ENCODE data around the gene HMCN2.
"Not testable (repeated sequence)": the region's sequence is repeated elsewhere in the genome, so short reads cannot be mapped to it uniquely, and the experiment has no call there.

Gene HMCN2

DNA sequence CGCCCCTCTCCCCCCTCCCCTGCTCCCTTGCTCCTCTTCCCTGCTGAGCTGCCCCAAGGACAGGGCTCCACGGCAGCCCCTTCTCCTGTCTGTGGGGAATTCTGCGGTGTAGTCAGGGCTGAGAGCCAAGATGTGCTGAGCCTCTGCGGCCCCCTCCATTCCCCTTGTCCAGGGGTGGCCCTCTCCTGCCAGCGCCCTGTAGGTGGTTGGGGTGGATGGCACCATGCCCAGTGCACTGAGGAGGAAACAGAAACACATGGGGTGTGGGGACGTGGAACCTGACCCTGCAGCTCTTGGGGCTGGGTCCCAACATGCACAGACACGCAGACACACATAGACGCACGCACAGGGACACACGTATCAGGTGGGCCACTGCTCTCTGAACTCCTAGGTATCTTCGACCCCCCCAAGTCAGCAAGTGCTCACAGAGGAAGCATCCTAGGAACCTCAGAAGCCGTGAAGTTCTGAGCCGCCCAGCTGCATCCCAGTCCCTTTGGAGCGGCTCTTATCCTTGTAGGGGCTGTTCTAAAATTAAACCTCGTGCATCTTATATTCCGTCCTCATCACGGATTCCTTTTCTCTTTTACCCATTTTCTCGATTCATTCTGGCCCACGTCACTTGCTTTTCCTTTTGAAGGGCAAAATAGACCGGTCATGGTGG lies 64.8 kb downstream of the HMCN2 start:
- DNase-seq (ENCODE audit: low read depth): no peak

DNA sequence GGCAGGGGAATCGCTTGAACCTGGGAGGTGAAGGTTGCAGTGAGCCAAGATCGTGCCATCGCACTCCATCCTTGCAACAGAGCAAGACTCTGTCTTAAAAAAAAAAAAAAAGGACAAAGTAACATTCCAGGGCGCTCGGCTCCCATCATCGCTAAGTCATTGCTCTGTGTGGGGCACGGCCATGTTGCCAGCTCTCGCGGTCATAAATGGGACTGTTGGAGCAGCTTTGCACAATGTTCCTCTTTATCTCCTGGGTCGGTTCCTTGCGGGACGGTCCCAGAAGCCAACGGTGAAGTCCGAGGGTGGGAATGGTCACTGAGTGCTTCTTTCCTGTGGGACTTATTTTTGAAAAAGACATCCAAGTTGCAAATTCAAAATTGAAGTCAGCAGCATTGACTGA lies 65.5 kb downstream of the HMCN2 start:
- no peak for DNase-seq (ENCODE audit: low read depth)

DNA sequence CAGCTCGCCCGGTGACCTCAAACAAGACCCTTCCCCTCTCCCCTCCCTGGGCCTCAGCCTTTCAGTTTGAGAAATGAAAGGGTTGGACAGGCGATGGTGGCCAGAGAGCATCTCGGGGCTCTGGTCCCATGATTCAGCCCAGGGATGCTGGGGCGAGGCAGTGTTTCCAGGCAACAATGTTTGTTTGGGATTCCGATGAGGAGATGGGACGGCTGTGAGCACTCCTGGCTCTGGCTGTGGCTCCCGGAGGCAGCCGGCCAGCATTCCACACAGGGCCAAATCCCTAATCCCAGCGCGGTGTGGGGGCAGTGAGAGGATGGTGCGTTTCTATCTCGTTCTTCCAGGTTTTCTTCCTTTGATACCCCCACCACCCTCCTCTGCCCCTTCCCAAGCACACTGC lies 66.0 kb downstream of the HMCN2 start:
- DNase-seq (ENCODE audit: low read depth): peak; percentile 4

GRCh38 chr9:130332384-130332926 lies 66.9 kb downstream of the HMCN2 start:
- DNase-seq (ENCODE audit: low read depth): no peak

DNA sequence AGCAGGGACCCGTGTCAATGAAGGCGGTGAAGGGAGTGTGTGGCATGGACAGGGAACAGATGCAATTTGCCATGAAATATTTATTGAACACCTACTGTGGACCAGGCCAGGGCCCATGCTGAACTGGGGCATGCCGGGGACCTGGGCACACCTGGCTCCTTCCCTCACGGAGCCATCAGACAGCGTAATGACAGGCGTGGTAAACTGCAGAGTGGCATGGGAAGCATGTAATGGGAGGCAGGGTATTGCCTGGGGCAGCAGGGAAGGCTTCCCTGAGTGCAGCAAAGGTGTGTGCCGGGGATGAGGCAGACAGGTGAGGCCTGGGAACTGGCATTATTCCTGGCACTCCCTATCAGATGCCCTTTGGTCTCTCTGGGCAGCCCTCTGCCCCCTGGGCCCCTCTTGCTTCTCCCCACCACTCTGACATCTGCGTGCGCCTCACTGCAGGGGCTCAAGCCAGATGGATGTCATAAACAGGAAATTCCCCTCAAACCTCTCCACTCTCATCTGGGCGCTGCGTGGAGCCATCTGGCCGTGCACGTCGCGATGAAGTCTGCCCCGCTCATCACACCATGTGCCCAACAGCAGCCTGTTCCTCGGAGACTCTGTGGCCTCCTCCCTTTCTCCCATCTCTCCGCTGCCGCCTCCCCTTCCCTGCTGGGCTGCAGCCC lies 67.6 kb downstream of the HMCN2 start:
- no peak for DNase-seq (ENCODE audit: low read depth)

DNA sequence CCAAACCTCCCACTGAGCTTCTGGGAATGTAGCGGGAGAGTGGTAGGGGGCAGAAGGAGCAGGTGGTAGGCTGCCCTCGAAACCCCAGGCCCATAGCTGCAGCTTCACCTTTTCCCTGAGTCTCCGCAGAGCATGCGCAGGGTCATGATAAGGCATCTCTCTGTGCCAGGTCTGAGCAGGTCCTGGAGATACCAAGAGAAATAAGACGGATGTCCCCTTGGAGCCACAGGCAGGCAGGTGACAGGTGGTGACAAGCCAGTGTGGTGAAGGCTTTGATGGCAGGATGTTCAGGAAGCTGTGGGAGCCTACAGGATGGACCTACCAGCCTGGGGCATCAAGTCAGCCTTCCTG lies 68.1 kb downstream of the HMCN2 start:
- DNase-seq (ENCODE audit: low read depth): no peak

GRCh38 chr9:130334915-130335314 lies 69.4 kb downstream of the HMCN2 start:
- DNase-seq (ENCODE audit: low read depth): no peak

DNA sequence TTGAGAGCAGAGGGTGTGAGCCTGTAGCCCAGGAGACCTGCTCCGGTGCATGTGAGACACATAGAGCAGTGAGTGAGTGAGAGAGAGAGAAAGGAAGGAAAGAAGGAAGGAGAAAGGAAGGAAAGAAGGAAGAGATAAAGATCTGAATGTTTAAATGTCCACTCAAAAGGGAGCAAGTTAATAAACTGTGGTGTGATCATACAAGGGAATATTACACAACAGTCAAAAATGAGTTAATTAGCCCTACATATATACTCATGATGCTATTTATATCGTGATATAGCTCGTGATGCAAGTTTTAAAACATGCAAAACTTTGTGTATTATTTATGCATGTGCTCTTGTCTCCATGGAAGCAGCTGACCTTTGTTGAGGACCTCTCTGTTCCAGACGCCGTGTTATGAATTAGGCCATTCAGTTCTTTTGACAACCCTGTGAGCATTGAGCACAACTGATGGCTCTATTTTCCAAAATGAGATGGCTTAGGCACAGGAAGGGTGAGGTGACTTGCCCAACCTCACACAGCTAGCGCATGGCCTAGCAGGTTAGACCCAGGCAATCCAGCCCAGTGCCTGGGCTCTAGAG lies 70.6 kb downstream of the HMCN2 start:
- no peak for DNase-seq (ENCODE audit: low read depth)

DNA sequence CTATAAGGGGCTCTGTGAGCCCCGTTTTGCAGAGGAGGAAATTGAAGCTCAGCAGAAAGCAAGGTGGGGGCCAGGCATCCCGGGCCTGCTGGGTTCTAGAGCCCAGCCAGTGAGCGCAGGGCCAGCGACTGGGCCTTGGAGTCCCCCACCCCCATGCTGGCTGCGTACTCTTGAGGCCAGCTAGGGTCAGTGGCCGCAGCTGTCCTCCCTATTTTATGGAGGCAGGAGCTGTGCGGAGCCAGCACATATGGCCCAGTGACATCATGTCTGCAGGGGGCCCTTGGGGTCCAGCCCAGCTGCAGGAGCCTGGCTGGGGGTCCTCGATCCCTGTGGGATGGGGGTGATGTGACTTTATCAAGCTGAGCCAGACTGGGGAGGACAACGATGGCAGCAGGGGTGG lies 71.3 kb downstream of the HMCN2 start:
- DNase-seq (ENCODE audit: low read depth): no peak

DNA sequence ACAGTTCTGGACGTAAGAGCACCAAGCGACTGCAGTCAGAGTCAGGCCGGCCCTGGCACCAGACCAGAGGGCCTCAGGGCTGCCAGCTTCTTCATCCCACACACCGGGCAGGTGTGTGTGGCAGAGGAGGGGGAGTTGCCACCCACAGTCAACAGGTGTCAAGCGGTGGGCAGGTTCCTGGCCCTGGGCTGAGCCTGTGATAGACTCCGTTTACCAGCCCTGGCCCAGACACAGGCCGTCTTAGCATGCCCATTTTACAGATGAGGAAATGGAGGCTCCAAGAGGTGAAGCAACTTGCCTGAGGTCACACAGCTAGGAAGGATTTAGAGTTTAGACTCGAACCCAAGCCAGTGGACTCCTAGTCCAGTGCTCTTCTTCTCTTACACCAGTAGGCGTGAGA lies 71.8 kb downstream of the HMCN2 start:
- no peak for DNase-seq (ENCODE audit: low read depth)

- no peak for DNase-seq (ENCODE audit: low read depth)
Measured at GRCh38 chr9:130337784-130338380, 72.3 kb downstream of the HMCN2 start.

DNA sequence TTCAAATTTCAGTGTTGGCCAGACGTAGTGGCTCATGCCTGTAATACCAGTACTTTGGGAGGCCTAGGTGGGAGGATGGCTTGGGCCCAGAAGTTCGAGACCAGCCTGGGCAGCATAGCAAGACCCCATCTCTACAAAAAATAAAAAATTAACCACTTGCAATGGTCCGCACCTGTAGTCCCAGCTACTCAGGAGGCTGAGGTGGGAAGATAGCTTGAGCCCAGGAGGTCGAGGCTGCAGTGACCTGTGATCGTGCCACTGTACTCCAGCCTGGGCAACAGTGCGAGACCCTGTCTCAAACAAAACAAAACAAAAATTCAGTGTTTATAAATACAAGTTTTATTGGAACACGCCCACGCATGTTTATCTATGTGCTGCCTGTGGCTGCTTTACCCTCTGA lies 73.3 kb downstream of the HMCN2 start:
- DNase-seq (ENCODE audit: low read depth): not testable (repeated sequence)

- DNase-seq (ENCODE audit: low read depth): no peak
Measured at GRCh38 chr9:130339306-130339705, 73.7 kb downstream of the HMCN2 start.

DNA sequence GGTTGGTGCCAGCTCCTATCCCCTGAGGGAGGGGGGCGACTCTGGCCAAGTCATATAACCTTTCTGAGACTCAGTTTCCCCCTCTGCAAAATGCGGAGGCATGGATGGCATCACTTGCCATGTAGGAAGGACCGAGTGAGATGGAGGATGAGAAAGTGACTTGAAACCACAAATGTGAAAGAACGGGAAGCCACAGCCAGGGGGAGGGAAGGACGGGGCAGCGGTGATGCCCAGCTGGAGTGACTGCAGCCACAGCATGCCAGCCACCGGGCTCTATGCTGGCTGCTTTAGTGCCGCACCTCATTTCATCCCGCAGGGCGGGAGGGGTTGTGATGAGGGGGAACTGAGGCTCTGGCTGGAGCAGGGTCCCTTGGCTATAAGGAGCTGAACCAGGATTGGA lies 74.5 kb downstream of the HMCN2 start:
- no peak for DNase-seq (ENCODE audit: low read depth)

- DNase-seq (ENCODE audit: low read depth): not testable (repeated sequence)
Measured at GRCh38 chr9:130340557-130340956, 75.0 kb downstream of the HMCN2 start.

- DNase-seq (ENCODE audit: low read depth): no peak
Measured at GRCh38 chr9:130341128-130341527, 75.6 kb downstream of the HMCN2 start.

DNA sequence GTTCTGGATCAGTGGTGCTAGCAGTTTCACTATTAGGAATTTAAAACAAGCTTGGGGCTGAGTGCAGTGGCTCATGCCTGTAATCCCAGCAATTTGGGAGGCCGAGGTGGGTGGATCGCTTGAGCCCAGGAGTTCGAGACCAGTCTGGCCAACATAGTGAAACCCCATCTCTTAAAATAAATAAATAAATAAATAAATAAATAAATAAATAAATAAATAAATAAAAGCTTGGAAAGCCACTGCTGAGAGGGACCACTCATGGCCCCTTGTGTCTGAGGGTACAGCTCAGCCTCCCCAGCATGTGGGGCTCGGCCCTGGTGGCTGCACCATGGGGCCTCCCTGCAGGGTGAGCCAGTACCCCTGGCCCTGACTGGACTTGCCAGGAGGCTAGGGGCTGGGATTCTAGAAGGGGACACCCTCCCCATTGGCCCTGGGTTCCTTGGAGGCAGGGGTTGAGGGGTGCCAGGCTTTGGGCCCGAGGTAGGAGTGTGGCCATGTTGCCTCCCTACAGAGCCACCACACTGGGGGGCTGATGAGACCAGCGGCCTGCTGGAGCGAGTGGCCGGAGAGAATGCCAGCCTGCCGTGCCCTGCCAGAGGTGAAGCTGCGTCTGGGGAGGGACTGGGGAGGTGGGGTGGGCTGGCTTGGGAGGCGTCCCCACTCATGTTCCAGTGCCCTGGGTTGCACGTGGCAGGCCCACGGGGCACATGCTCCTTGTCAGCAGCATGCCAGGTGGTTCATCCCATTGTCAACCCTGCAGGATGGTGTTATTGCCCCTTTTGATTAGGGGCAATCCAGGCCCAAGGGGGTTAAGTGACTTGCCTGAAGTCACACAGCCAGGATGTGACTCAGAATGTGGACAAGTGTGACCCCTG lies 76.5 kb downstream of the HMCN2 start:
- DNase-seq (ENCODE audit: low read depth): no peak

DNA sequence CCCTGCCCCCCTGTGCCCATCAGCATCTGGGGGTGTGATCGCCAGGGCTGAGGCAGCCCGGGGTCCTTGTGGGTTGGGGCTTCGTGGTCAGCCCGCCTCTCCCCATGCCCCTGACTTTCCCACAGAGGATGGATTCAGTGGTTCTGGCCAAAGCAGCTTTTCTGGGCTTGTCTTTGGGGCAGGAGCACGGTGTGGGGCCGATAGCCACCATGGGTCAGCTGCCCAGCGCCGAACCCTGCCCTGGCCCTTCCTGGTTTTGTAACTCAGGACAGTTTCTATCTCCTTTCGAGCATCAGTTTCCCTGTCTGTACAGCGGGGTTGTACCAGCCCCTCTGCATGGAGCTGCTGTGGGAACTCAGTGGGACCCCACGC lies 77.1 kb downstream of the HMCN2 start:
- DNase-seq (ENCODE audit: low read depth): no peak

- DNase-seq (ENCODE audit: low read depth): no peak
Measured at GRCh38 chr9:130343445-130343918, 77.9 kb downstream of the HMCN2 start.

DNA sequence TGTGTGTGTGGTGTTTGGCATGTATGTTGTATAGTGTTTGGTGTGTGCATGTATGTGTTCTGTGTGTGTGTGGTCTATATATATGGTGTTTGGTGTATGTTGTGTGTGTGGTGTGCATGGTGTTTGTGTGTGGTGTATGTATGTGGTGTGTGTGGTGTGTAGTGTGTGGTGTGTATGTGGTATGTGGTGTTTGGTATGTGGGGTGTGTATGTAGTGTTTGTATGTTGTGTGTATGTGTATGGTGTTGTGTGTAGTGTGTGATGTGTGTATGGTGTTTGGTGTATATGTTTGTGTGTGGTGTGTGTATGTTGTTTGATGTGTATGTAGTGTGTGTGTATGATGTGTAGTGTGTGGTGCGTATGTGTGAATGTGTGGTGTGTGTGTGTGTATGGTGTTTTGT lies 78.8 kb downstream of the HMCN2 start:
- DNase-seq (ENCODE audit: low read depth): no peak

- no peak for DNase-seq (ENCODE audit: low read depth)
Measured at GRCh38 chr9:130345009-130345896, 79.7 kb downstream of the HMCN2 start.
